Measurements from ENCODE around the gene ASGR1. TPM values are rescaled to one million over a fixed set of nuclear protein-coding genes. Genes with fewer than 3 reads are reported as not detected.

Gene ASGR1
- total and polyA plus RNA-seq, 2 of the 4 experiments (the other 2 are of a cell fraction): 1.3 to 3.8 TPM

- dilution Hi-C loops (cut with HindIII; ENCODE audit: low sequenced_read_pairs, unreplicated experiment): no loop called here
- intact Hi-C loops (cut with micrococcal nuclease): no loop called here
- no TSS peak for BruUV-seq (replicated peaks)
Measured at GRCh38 chr17:7184647-7185046, 5.5 kb upstream of the ASGR1 start.

More at GRCh38 chr17:7184647-7185046, 5.5 kb upstream of the ASGR1 start:
- Histone ChIP-seq H2BK15ac (ENCODE audit: low read depth, low read length) (no peak overlapping the region), H3K4me1 (ENCODE audit: control insufficient read depth, insufficient read depth, low read length) (no peaks in the 10 kb centered on the region), H3K4ac (ENCODE audit: low read depth, low read length) (no peak overlapping the region), H4K20me1 (ENCODE audit: insufficient read depth, low read length) (no peaks in the 10 kb centered on the region), H4K5ac (ENCODE audit: low read depth, low read length) (no peak overlapping the region), H3K9ac (ENCODE audit: low read depth, low read length) (no peak overlapping the region), H4K91ac (ENCODE audit: insufficient read depth, low read depth, low read length) (no peak overlapping the region), H3K36me3 (ENCODE audit: control insufficient read depth, insufficient read depth, low read length) (peaks cover 9% of the 10 kb centered on the region), H3K4me2 (ENCODE audit: low read depth, low read length) (no peak overlapping the region), H3K9me3 (ENCODE audit: control insufficient read depth, insufficient read depth, low read length) (no peaks in the 10 kb centered on the region), H2BK20ac (ENCODE audit: low read depth, low read length) (no peak overlapping the region), H3K18ac (ENCODE audit: low read depth, low read length) (no peak overlapping the region), H2BK120ac (ENCODE audit: low read depth, low read length) (no peak overlapping the region), H3K27me3 (ENCODE audit: control insufficient read depth, insufficient read depth, low read length) (no peaks in the 10 kb centered on the region), H3K23ac (ENCODE audit: low read depth, low read length) (no peak overlapping the region), H3K4me3 (ENCODE audit: insufficient read depth, low read depth, low read length) (no peak overlapping the region), H4K8ac (ENCODE audit: low read depth in 2 of 2, low read length in 2 of 2) (no peak overlapping the region), H2BK5ac (ENCODE audit: low read depth, low read length, poor library complexity, severe bottlenecking) (no peak overlapping the region), H3K56ac (ENCODE audit: extremely low read depth, insufficient read depth, low read length) (no peak overlapping the region), H3K14ac (replicated peaks; ENCODE audit: low read depth, low read length) (no peak overlapping the region), H3K27ac (ENCODE audit: insufficient read depth, low read length) (no peak overlapping the region), H2AFZ (replicated peaks; ENCODE audit: low read length, poor library complexity) (no peak overlapping the region), H3K9me1 (ENCODE audit: insufficient read depth, low read length) (no peaks in the 10 kb centered on the region; the same call in 1 of the 2 replicates), H3K79me1 (ENCODE audit: low read depth in 1 of 2, low read length in 2 of 2) (no peaks in the 10 kb centered on the region; a peak in 1 of 4 replicates), H2AK5ac (ENCODE audit: low read depth, low read length) (no peak overlapping the region), H2AK9ac (replicated peaks; ENCODE audit: low read depth, low read length, poor library complexity) (no peak overlapping the region)
- CTCF ChIA-PET: no interaction called here
- POLR2A ChIA-PET (ENCODE audit: unreplicated experiment): no interaction called here
- in situ Hi-C loops (cut with MboI; ENCODE audit: low sequenced_read_pairs): no loop called here
- TF ChIP-seq MAZ (IDR thresholded peaks at IDR 0.05; ENCODE audit: borderline replicate concordance, low read depth, low read length): no peak
- TF ChIP-seq CTCF (conservative IDR thresholded peaks at IDR 0.05; ENCODE audit: low read depth, low read length): no peak
- no peak for TF ChIP-seq MAFK (IDR thresholded peaks at IDR 0.05; ENCODE audit: low read depth, low read length)
- no peak for TF ChIP-seq RCOR1 (IDR thresholded peaks at IDR 0.05; ENCODE audit: insufficient replicate concordance, low read length)
- TF ChIP-seq SMC3 (IDR thresholded peaks at IDR 0.05; ENCODE audit: low read depth, low read length): no peak
- TF ChIP-seq RAD21 (IDR thresholded peaks at IDR 0.05; ENCODE audit: low read length): no peak
- TF ChIP-seq CEBPB (IDR thresholded peaks at IDR 0.05; ENCODE audit: low read depth, low read length): no peak
- TF ChIP-seq NFE2L2 (IDR thresholded peaks at IDR 0.05; ENCODE audit: low read depth, low read length): no peak
- no peak for TF ChIP-seq POLR2A (IDR thresholded peaks at IDR 0.05; ENCODE audit: low read depth, low read length)
- TF ChIP-seq MXI1 (IDR thresholded peaks at IDR 0.05; ENCODE audit: borderline replicate concordance, low read depth, low read length): no peak
- TF ChIP-seq FOS (IDR thresholded peaks at IDR 0.05; ENCODE audit: low read depth, low read length): no peak
- no peak for TF ChIP-seq USF2 (IDR thresholded peaks at IDR 0.05; ENCODE audit: low read depth, low read length)
- TF ChIP-seq RFX5 (IDR thresholded peaks at IDR 0.05; ENCODE audit: low read depth, low read length): no peak
- no peak for TF ChIP-seq CHD1 (IDR thresholded peaks at IDR 0.05; ENCODE audit: low read depth, low read length)
- no peak for TF ChIP-seq BHLHE40 (IDR thresholded peaks at IDR 0.05; ENCODE audit: low read depth, low read length)
- no peak for TF ChIP-seq ELK1 (IDR thresholded peaks at IDR 0.05; ENCODE audit: borderline replicate concordance, low read depth, low read length)
- ATAC-seq (ENCODE audit: low read depth) (no peak), DNase-seq (no peak)
- WGBS, 2 experiments (ENCODE audit: extremely low coverage in 2 of 2, insufficient read length in 1 of 2): no CpG with 5 or more reads among the region's 6 CpGs
